ENCODE results near the gene GSK3A.

DNA sequence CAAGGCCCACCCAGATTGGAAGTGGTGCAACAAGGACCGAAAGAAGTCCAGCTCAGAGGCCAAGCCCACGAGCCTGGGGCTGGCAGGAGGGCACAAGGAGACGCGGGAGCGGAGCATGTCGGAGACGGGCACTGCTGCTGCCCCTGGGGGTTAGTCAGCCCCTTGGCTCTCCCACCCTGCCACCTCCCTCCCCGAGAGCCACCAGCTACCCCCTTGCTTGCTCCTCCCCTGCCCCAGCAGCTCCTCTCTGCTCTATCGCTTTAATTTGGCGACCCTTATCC, 45.4 kb upstream of the GSK3A start:
- TF ChIP-seq GATA2 (IDR thresholded peaks at IDR 0.05; ENCODE audit: low read depth, low read length) (no peak), GATA3 (IDR thresholded peaks at IDR 0.05; ENCODE audit: low read depth, low read length) (no peak)

All from SH-SY5Y (cell line).